Measurements from ENCODE around the gene FGR.

The FGR gene

GRCh38 chr1:27627061-27627460 is 7.9 kb downstream of the FGR start:
- TF ChIP-seq CTCF (IDR thresholded peaks at IDR 0.05; ENCODE audit: low read depth, low read length, missing control alignments), result no peak
- no peak for DNase-seq (ENCODE audit: extremely low read depth, low read depth)
- H3K4me3 ChIP-seq (replicated peaks; ENCODE audit: low read depth, low read length), result no peak overlapping the region

- no peak for TF ChIP-seq CTCF (IDR thresholded peaks at IDR 0.05; ENCODE audit: low read depth, low read length, missing control alignments)
- DNase-seq (ENCODE audit: extremely low read depth, low read depth), result no peak
- H3K4me3 ChIP-seq (replicated peaks; ENCODE audit: low read depth, low read length), result no peak overlapping the region
These were observed 8.7 kb downstream of the FGR start for GRCh38 chr1:27626031-27626935.

- DNase-seq (ENCODE audit: extremely low read depth, low read depth), result no peak
- H3K4me3 ChIP-seq (replicated peaks; ENCODE audit: low read depth, low read length), result no peak overlapping the region
- no peak for TF ChIP-seq CTCF (IDR thresholded peaks at IDR 0.05; ENCODE audit: low read depth, low read length, missing control alignments)
These were observed 10.4 kb downstream of the FGR start for GRCh38 chr1:27624467-27625178.

GRCh38 chr1:27623327-27624212 is 11.4 kb downstream of the FGR start:
- no peak for TF ChIP-seq CTCF (IDR thresholded peaks at IDR 0.05; ENCODE audit: low read depth, low read length, missing control alignments)
- H3K4me3 ChIP-seq (replicated peaks; ENCODE audit: low read depth, low read length), result no peak overlapping the region
- DNase-seq (ENCODE audit: extremely low read depth, low read depth), result no peak

- no peak overlapping the region for H3K4me3 ChIP-seq (replicated peaks; ENCODE audit: low read depth, low read length)
These were observed 12.2 kb downstream of the FGR start for GRCh38 chr1:27622828-27623227.

More at GRCh38 chr1:27622828-27623227, 12.2 kb downstream of the FGR start:
- DNase-seq (ENCODE audit: extremely low read depth, low read depth), result no peak
- TF ChIP-seq CTCF (IDR thresholded peaks at IDR 0.05; ENCODE audit: low read depth, low read length, missing control alignments), result no peak
